IPS-11a (cell line): Measurements from ENCODE around the gene STAP2.
A peak's percentile ranks its signal among the peaks of the same experiment; 100 is the strongest.
"Not testable (repeated sequence)": the region's sequence is repeated elsewhere in the genome, so short reads cannot be mapped to it uniquely, and the experiment has no call there.

ENCODE experiments used
- H3K4me3 ChIP-seq: one replicate; pipeline ENCODE4 v1.5.1; 2013; ENCODE audit warnings: low read depth, low read length, control low read depth

Gene STAP2

DNA sequence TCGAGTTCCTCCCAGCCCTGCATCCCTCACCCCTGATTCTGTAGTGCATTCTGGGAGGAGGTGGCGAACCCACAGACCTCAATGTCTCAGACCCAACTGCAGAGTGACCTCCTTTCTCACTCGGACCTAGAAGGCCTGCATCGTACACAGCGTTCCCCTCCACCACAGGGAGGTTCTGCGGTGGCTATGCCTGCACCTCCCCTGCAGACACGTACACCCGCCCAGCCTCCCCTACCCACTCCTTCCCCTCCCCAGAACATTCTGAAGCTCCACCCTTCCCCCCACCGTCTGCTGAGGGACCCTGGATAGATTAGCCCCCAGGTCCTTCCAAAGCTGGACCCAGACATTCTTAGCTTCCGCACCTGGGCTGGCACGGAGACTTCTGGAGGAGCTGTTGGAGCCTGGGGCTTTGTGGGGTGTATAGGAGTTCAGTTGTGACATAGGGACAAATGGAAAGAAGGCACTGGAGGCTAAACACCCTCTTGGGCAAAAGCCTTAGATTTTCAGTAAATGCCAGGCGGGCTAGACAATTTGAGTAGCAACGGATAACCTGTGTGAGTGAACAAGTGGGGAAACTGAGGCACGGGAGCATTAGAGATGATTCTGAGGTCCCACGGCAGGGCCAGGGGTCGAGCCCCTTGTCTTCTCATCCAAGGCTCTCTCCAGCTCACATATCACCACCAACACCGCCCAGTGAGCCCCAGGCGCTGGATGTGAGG is 34.6 kb downstream of the STAP2 start:
- H3K4me3 ChIP-seq: no peak overlapping the region

DNA sequence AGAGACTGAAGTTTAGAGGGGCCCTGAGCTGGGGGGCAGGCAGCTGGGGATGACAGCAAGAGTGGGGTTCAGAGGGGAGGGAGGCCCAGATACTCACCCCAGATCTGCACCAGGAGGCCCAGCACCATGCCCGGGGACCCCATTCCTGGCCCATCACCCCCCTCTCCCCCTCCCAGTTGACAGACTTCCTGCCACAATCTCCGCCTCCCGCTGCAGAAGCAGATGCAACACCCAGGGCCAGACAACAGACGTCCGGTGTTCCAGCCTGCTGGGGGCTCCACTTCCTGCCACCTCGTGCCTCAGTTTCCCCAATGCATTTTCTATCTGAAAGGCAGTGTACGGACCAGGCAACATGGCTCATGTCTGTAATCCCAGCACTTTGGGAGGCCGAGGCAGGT is 36.4 kb downstream of the STAP2 start, which contains the start of gene TMIGD2:
TSS of gene TMIGD2 (minus strand) at position 147 of the 398 bp plus-strand sequence. CDS start at position 143, 4 bp downstream.
- H3K4me3 ChIP-seq: no peak within 1 kb of the TSS

DNA sequence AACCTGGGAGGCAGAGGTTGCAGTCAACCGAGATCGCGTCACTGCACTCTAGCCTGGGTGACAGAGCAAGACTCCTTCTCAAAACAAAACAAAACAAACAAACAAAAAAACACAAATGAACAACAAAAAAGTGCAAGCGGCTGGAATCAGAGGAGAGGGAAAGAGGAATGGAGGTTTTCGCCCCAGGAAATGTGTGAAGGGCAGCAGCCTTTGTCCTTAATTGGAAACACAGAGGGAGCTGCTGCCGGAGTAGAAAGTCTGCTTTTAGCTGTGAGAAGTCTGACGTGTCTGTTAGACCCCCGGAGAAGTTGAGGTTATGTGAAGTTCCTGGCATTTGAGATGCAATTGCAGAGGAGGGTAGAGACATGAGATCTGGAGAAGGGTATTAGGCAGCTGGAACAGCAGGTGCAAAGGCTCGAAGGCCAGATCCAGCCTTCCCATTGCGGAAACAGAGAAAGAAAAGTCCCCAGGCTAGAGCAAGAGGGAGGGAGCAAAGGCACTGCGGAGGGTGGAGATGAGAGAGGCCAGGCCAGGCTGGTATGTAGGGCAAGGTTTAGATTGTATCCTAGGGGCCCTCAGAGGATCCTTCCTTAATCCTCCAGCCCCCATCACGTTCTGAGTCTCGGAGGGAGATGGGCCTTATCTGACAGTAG is 36.9 kb downstream of the STAP2 start:
- no peak overlapping the region for H3K4me3 ChIP-seq

DNA sequence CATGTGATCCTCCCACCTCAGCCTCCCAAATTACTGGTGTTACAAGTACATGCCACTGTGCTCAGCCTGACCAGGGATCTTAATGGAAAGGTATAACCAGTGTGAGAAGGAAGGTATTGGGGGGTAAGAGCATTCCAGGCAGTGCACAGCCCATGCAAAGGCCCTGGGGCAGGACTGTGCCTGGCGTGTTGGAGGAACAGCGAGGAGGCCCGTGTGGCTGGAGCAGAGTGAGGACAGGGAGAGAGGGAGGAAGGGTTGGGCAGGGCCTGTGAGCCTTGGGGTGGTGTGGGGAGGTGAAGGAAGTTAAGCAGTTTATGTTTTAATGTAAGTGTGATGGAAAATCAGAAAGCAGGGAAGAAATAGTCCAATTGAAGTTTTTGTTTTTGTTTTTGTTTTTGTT is 38.0 kb downstream of the STAP2 start:
- no peak overlapping the region for H3K4me3 ChIP-seq

DNA sequence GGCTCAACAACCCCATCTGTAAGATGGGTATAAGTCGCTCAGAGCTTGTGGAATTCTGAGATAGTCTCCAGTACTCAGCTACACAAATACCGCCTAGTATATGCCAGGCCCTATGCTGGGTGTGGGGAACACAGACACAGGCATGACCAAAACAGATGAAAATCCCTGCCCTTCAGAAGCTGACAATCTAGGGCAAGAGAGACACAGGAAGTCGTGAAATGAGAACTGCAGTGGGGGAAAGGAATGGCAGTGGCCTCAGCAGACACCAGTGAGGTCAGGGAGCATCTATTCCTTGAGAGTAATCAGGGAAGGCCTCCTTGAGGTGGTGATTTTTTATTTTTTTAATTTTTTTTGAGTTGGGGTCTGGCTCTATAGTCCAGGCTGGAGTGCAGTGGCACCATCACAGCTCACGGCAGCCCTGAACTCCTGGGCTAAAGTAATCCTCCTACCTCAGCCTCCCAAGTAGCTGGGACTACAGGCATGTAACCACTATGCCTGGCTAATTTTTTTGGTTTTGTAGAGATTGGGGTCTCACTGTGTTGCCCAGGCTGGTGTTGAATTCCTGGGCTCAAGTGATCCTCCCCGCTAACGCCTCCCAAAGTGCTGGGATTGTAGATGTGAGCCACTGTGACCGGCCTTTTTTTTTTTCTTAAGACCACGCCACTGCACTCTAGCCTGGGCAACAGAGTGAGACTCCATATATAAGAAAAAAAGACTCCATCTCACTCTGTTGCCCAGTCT is 39.6 kb downstream of the STAP2 start:
- H3K4me3 ChIP-seq: no peak overlapping the region

DNA sequence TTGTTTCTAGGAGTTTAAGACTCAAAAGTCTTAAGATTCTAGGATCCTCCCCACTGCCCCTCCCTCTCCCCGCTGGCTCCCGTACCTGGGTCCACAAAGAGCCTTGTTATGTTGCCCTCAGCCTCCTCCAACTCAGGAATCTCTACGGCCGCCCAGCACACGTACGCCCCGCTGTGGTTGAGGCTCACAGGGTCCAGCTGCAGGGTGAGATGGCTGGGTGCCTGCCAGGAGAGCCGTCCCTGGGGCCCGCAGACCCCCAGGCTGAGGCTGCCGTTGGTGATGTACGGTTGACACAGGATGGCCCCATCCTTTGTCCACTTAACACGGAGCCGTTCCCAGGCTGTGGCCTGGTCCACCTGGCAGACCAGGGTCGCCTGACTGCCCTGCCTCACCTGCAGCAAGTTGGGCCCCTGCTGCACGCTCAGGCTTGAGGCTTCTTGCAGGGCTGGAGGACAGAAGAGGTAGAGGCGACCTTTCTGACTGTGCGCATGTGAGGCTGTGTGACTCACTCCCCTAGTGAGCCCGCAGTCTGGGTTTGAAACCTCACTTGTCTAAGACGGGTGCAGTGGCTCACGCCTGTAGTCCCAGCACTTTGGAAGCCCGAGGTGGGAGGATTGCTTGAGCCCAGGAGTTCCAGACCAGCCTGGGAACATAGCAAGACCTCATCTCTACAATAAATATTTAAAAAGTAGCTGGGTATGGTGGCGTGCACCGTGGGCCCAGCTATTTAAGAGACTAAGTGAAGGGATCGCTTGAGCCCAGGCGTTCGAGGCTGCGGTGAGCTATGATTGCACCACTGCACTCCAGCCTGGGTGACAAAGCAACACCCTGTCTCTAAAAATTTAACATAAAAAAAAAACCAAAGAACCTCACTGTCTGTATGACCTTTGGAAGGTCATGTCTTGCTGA is 40.5 kb downstream of the STAP2 start:
- H3K4me3 ChIP-seq: no peak overlapping the region

DNA sequence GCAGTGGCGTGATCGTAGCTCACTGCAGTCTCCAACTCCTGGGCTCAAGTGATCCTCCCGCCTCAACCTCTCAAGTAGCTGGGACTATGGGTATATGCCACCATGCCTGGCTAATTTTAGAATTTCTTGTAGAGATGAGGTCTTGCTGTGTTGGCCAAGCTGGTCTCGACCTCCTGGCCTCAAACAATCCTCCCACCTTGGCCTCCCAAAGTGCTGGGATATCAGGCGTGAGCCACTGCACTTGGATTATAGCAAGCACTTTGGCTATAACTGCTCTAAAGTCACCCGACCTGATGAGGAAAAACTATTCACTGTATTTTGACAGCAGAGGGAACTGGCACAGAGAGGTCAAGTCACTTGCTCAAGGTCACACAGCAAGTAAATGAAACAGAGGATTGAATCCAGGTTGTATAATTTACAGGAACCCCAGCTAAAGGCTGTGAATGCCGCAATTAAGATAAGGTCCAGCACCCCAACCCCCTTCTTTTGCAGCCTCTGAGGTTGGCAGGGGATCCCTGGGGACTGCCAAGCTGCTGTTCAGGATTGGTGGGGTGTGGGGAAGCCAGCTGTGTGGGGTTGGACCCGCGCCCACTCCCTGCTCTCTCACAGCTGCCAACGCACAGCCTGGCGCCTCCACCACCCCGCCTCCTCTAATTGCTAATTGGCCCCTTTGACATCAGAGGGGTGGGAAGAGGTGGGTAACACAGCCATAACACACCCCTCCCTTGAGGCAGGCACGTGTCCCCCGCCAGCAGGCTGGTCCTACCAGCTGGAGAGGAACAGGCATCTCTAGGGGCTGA is 42.5 kb downstream of the STAP2 start:
- no peak overlapping the region for H3K4me3 ChIP-seq

DNA sequence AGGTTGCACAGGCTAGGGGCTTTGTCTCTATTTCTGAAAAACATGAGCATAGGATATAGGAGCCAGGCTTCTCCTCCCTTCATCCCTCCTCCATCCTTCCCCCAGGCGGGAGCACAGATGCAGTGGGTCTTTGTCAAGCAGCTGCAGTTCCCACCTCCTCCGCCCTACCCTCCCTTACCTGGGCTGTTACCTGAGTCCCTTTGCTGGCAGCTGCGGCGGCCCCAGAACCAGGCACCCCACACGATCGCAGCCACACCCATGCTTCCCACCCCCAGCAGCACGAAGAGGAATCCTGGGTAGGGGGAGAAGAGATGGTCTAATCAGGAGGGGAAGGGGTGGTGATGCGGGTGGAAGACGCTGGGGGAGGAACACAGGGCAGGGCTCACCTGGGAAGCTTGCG is 44.2 kb downstream of the STAP2 start:
- H3K4me3 ChIP-seq: no peak overlapping the region

DNA sequence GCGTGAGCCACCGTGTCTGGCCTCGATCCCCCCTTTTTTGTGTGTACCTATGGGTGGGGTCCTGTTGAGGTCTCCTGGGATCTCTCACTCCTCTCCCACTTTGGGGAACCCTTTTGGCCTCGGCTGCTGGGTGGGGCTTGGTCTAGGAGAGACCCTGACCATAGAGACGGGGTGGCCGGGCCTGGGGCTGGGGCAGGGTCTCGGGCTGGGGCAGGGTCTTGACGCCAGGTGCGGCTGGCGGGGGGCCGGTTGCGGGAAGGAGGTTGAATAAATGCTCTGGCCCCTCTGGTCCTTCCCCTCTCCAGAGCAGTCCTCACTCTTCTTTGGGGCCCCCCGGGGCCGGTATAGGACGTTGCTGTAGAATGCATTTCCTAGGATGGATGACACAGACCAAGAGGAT is 46.1 kb downstream of the STAP2 start:
- no peak overlapping the region for H3K4me3 ChIP-seq

DNA sequence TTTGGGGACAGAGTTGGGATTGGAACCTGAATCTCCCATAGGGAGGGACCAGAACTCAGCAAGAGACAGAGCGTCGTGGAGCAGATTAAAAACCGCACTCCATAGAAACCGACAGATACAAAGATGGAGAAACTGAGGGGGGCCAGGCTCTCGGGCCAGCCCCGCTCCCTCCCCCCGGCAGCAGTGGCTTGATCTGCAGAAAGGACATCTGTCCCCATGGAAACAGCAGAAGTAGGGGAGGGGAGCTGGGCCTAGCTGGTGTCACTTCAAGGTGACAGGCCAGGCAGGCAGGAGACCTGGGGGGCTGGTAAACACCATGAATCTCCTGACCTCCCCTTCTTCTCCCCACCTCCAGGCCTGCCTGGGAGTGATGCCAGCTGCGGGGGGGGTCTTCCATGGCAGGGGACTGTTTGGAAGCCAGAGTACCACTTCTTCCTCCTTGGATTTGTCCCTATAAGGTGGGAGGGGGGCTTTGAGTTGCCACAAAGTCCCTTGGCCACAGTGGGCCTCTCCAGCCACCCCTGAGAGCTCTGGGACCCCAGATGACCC is 47.4 kb downstream of the STAP2 start:
- no peak overlapping the region for H3K4me3 ChIP-seq

DNA sequence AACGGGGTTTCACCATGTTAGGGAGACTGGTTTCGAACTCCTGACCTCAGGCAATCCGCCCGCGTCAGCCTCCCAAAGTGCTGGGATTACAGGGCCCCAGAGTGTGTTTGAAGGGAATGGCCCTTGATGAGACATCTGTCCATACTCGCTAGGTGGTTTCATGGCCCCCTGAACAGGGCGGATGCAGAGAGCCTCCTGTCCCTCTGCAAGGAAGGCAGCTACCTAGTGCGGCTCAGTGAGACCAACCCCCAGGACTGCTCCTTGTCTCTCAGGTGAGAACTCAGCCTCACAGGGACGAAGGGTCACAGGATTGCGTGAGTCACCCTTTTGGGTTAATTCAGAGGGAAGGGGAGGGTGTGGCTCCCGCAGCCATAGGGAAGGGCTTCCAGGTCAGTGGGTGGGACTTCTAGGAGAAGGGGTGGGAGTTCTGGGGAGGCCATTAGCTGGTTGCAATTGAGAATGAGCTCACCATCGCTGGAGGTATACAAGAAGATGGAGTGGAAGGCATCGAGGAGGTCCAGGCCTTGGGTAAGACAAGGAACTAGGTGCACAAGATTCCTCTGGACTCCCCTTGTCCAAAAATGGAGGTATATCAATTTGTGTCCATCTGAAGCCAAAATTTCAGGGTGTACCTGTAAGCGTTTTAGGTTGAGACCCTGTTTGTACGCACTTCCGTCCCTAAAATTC is 50.4 kb downstream of the STAP2 start:
- H3K4me3 ChIP-seq: no peak overlapping the region

DNA sequence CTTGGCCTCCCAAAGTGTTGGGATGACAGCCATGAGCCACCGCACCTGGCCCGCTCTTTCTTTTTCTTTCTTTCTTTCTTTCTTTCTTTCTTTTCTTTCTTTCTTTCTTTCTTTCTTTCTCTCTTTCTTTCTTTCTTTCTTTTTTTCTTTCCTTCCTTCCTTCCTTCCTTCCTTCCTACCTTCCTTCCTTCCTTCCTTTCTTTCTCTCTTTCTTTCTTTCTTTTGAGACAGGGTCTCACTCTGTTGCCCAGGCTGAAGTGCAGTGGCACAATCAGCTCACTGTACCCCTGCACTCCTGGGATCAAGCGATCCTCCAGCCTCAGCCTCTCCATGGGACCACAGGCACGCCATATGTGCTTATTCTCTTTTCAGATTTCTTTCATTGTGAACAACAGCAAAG is 52.5 kb downstream of the STAP2 start:
- not testable (repeated sequence) for H3K4me3 ChIP-seq

DNA sequence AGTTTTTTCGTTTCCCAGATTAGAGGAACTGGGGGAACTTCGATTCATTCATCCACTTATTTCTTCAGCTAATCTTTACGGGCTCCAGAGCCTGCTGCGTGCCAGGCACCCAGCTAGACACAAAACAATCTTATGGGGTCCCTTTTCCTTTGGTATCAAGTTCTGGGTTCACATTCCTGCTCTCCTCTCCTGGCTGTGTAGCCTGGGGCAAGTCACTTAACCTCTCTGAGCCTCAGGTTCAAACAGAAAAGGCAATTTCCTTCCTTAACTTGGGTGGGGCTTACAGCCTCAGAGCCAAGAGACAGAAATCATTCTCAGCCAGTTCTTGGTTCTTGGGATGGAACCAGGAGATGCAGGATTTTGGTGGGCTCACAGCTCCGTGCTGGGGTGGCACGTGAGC is 53.7 kb downstream of the STAP2 start:
- H3K4me3 ChIP-seq: no peak overlapping the region

DNA sequence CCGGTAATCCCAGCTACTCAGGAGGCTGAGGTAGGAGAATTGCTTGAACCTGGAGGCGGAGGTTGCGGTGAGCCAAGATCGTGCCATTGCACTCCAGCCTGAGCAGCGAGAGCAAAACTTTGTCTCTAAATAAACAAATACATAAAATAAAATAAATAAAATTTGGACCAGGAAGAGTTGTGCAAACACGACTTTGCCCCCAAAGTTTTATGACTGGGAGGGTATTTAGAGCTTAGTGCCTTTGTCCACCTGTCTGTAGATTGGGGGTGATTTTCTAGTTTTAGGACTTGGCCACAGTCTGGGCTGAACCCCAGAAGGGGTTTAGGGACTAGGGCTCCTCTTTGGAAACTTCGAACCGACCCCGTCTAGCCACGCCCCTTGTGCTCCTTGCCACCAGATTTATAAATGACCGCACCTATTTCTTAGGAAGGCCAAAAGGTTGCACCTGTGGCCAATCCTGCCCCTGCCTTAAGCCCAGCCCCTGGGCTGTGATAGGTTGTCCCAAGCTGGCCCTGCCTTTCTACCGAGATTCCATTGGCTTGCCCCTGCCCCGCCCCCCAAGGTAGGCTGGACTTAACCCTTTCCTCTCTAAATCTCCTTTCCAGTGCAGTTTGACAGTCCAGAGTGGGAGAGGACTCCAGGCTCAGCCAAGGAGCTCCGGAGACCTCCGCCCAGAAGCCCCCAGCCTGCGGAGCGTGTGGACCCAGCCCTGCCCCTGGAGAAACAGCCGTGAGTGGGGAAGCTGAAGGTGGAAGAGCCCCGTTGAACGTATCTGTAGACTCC is 54.3 kb downstream of the STAP2 start:
- no peak overlapping the region for H3K4me3 ChIP-seq

DNA sequence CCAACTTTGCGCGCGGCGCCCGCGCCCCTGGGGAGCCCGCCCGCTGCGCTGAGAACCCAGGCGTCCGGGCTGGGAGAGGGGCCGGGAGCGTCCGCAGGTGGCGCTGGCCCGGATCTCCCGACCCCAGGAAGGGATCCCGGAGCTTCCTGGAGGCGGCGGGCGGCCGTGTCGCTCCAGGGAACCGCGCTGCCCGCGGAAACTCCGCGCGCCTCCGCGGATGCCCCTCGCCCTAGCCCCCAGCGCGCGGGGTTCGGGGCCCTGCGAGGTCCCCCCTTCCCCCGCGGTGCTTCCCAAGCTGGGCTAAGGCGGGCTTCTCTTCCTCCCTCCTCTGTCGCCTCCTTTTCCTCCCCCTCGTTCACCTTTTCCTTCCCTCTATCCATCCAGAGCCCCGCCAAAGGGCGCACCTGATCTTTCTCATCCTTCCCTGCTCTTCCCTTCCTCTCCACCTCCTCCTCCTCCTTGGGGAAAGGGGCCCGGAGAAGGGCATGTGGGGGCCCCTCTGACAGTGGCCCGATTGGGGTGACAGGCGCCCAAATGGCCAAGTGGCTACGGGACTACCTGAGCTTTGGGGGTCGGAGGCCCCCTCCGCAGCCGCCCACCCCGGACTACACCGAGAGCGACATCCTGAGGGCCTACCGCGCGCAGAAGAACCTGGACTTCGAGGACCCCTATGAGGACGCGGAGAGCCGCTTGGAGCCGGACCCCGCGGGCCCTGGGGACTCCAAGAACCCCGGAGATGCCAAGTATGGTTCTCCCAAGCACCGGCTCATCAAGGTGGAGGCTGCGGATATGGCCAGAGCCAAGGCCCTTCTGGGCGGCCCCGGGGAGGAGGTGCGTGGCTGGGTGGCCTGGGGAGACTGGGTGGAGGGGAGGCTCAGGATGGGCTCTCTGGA is 58.9 kb downstream of the STAP2 start:
- H3K4me3 ChIP-seq: peak overlapping the region; percentile 53

DNA sequence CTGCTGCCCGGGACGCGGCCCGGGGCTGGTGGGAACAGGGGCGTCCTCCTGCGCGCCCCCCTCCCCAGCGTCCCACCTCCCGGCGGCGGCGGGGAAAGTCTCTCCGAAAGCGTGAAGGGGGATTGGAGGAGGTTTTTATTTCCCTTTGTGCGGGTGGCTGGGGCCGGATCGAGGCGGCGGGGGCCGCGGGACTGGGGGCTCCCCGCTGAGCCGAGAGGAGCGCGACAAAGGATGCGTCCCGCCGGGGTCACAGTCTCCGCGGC is 59.4 kb downstream of the STAP2 start:
- H3K4me3 ChIP-seq: peak overlapping the region; percentile 53

DNA sequence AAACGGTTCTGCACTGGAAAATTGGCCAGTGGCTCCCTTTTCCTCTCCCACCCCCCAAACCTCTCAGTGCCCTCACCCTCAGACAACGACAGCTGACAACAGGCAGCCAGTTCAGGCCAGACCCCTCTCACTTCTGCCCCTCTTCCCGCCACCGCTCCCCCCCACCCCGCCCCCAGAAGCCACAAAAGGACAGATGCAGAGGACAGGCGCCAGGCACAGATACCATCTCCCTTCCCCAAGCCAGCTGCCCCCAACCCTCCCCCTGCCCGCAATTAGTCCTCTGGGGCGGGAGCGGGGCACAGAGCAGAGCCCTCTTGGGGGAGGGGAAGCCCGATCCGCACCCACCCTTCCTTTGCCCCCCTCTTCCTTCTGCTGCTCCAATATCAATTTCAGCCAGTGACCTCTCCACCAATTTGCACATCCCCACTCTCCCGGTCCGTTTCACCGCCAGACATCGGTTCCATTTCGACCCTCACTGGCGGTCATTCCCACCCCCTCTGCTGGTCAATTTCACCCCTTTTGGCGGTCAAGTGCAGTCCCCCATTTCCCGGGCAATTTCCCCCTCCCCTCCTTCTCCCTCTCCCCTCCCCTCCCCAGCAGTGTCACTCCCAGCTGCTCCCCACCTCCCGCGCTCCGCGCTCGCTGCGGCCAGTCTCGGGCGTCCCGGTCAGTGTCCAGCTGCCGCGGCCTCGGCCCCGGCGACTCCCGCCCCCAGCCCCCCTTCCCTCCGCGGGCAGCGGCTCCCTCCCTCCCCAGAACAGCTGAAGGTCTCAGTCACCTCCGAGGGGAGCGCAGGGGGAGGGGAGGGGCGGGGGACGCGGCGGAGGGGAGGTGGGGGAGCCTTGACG is 60.0 kb downstream of the STAP2 start, which contains the start of gene SHD:
TSS of gene SHD (plus strand) at position 848 of the 848 bp plus-strand sequence. CDS start 798 bp downstream, outside the sequence.
- peak within 1 kb of the TSS; percentile 53 for H3K4me3 ChIP-seq
